ENCODE data around the gene RND2.

Gene RND2

GRCh38 chr17:43068570-43069367 is 43.7 kb downstream of the RND2 start:
- DNase-seq (ENCODE audit: low read depth), result no peak
- TF ChIP-seq CTCF (IDR thresholded peaks at IDR 0.05; ENCODE audit: control insufficient read depth, insufficient read depth, low read depth, low read length, missing control alignments), result no peak
- no peak overlapping the region for H3K4me3 ChIP-seq (ENCODE audit: control insufficient read depth, low read depth, low read length)

- H3K4me3 ChIP-seq (ENCODE audit: control insufficient read depth, low read depth, low read length), result no peak overlapping the region
- no peak for DNase-seq (ENCODE audit: low read depth)
- no peak for TF ChIP-seq CTCF (IDR thresholded peaks at IDR 0.05; ENCODE audit: control insufficient read depth, insufficient read depth, low read depth, low read length, missing control alignments)
Observed at GRCh38 chr17:43069368-43069898, 44.4 kb downstream of the RND2 start.

GRCh38 chr17:43070257-43070656 is 45.2 kb downstream of the RND2 start:
- no peak overlapping the region for H3K4me3 ChIP-seq (ENCODE audit: control insufficient read depth, low read depth, low read length)
- no peak for DNase-seq (ENCODE audit: low read depth)
- TF ChIP-seq CTCF (IDR thresholded peaks at IDR 0.05; ENCODE audit: control insufficient read depth, insufficient read depth, low read depth, low read length, missing control alignments), result no peak

- TF ChIP-seq CTCF (IDR thresholded peaks at IDR 0.05; ENCODE audit: control insufficient read depth, insufficient read depth, low read depth, low read length, missing control alignments), result no peak
- DNase-seq (ENCODE audit: low read depth), result no peak
- no peak overlapping the region for H3K4me3 ChIP-seq (ENCODE audit: control insufficient read depth, low read depth, low read length)
Observed at GRCh38 chr17:43070872-43071271, 45.8 kb downstream of the RND2 start.

- no peak for DNase-seq (ENCODE audit: low read depth)
- no peak overlapping the region for H3K4me3 ChIP-seq (ENCODE audit: control insufficient read depth, low read depth, low read length)
- no peak for TF ChIP-seq CTCF (IDR thresholded peaks at IDR 0.05; ENCODE audit: control insufficient read depth, insufficient read depth, low read depth, low read length, missing control alignments)
Observed at GRCh38 chr17:43074869-43075268, 49.8 kb downstream of the RND2 start.

GRCh38 chr17:43079641-43080302 is 54.7 kb downstream of the RND2 start:
- DNase-seq (ENCODE audit: low read depth), result no peak

More at GRCh38 chr17:43079641-43080302, 54.7 kb downstream of the RND2 start:
- TF ChIP-seq CTCF (IDR thresholded peaks at IDR 0.05; ENCODE audit: control insufficient read depth, insufficient read depth, low read depth, low read length, missing control alignments), result no peak
- H3K4me3 ChIP-seq (ENCODE audit: control insufficient read depth, low read depth, low read length), result no peak overlapping the region

Measured in AG09309 (cell line).